PFSK-1 (cell line): ENCODE results near the gene TRAF3IP3.

Source experiments
- FOXP2 ChIP-seq: optimal IDR thresholded peaks from 2 replicates; pipeline ENCODE3; 2011; ENCODE audit warnings: borderline replicate concordance, control low read depth, inconsistent platforms; ENCODE audit not compliant: insufficient read depth; ENCODE audit errors: extremely low read length, extremely low read depth
- POLR2AphosphoS5 ChIP-seq: IDR thresholded peaks from 2 replicates; pipeline ENCODE4 v1.6.1; 2012; ENCODE audit warnings: low read depth, mild to moderate bottlenecking, control low read depth, low read length, moderate library complexity
- SIN3A ChIP-seq: IDR thresholded peaks from 2 replicates; pipeline ENCODE4 v1.6.1; 2012; ENCODE audit warnings: mild to moderate bottlenecking, low read length, moderate library complexity, borderline replicate concordance; ENCODE audit not compliant: insufficient read depth
- TAF1 ChIP-seq: IDR thresholded peaks from 2 replicates; pipeline ENCODE4 v1.6.1; 2012; ENCODE audit warnings: low read length, control low read depth, borderline replicate concordance; ENCODE audit not compliant: insufficient read depth
- TF ChIP-seq, protein P1 (sequence below), 2 experiments: IDR thresholded peaks; 2 replicates each; pipeline versions ENCODE4 v1.6.1 to v1.8.0; 2011 to 2012; ENCODE audit warnings: low read depth in 2 of 2, low read length in 2 of 2, control low read depth in 1 of 2, inconsistent platforms in 1 of 2, mild to moderate bottlenecking in 1 of 2, moderate library complexity in 1 of 2; ENCODE audit not compliant: insufficient read depth in 1 of 2

The TRAF3IP3 gene

DNA sequence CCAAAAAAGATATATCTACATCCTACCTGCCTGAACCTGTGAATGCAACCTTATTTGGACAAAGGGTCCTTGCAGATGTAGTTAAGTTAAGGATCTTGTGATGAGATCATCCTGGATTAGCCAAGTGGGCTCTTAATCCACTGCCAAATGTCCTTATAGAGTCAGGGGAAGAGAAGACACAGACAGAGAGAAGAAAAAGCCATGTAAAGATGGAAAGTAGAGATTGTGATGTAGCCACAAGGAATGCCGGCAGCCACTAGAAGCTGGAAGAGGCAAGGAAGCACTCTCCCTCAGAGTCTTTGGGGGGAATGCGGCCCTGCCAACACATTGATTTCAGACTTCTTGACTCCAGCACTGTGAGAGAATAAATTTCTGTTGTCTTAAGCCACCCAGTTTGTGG, 35.0 kb upstream of the TRAF3IP3 start:
- TF ChIP-seq SIN3A = no peak

- no peak for TF ChIP-seq SIN3A
- no peak for TF ChIP-seq TAF1
- TF ChIP-seq, protein P1, sequence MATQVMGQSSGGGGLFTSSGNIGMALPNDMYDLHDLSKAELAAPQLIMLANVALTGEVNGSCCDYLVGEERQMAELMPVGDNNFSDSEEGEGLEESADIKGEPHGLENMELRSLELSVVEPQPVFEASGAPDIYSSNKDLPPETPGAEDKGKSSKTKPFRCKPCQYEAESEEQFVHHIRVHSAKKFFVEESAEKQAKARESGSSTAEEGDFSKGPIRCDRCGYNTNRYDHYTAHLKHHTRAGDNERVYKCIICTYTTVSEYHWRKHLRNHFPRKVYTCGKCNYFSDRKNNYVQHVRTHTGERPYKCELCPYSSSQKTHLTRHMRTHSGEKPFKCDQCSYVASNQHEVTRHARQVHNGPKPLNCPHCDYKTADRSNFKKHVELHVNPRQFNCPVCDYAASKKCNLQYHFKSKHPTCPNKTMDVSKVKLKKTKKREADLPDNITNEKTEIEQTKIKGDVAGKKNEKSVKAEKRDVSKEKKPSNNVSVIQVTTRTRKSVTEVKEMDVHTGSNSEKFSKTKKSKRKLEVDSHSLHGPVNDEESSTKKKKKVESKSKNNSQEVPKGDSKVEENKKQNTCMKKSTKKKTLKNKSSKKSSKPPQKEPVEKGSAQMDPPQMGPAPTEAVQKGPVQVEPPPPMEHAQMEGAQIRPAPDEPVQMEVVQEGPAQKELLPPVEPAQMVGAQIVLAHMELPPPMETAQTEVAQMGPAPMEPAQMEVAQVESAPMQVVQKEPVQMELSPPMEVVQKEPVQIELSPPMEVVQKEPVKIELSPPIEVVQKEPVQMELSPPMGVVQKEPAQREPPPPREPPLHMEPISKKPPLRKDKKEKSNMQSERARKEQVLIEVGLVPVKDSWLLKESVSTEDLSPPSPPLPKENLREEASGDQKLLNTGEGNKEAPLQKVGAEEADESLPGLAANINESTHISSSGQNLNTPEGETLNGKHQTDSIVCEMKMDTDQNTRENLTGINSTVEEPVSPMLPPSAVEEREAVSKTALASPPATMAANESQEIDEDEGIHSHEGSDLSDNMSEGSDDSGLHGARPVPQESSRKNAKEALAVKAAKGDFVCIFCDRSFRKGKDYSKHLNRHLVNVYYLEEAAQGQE (IDR thresholded peaks at IDR 0.05; ENCODE audit: insufficient read depth in 1 of 2, low read depth in 2 of 2, low read length in 2 of 2) = no peak
- TF ChIP-seq POLR2AphosphoS5 = no peak
- no peak for TF ChIP-seq FOXP2
Measured at GRCh38 chr1:209721323-209721722, 34.5 kb upstream of the TRAF3IP3 start.

GRCh38 chr1:209723265-209723664, 32.6 kb upstream of the TRAF3IP3 start:
- TF ChIP-seq TAF1 (no peak), SIN3A (no peak), POLR2AphosphoS5 (no peak)

- TF ChIP-seq, protein P1 (IDR thresholded peaks at IDR 0.05; ENCODE audit: insufficient read depth in 1 of 2, low read depth in 2 of 2, low read length in 2 of 2) = no peak
- TF ChIP-seq FOXP2 (no peak), POLR2AphosphoS5 (no peak), TAF1 (no peak), SIN3A (no peak)
Measured at GRCh38 chr1:209723756-209724693, 31.8 kb upstream of the TRAF3IP3 start.

DNA sequence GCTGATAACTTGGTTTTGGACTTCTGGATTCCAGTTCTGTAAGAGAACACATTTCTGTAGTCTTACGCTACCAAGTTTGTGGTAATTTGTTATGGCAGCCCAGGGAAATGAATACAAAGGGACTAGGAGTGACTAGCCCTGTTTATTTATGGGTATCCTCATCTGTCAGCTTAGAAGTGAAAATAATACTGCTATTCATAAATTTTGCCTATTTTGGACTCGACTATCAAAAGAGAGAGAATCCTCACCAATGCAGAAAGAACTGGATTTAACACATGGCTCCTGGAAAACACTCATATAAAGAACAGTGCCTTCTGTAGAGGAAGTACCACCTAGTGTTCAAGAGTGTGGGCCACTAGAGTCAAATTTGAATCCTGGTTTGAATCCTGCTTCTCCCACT, 28.6 kb upstream of the TRAF3IP3 start:
- TF ChIP-seq, protein P1 (IDR thresholded peaks at IDR 0.05; ENCODE audit: insufficient read depth in 1 of 2, low read depth in 2 of 2, low read length in 2 of 2) = no peak
- TF ChIP-seq FOXP2 (no peak), POLR2AphosphoS5 (no peak), TAF1 (no peak), SIN3A (no peak)

GRCh38 chr1:209727785-209728184, 28.1 kb upstream of the TRAF3IP3 start:
- TF ChIP-seq FOXP2 = no peak
- no peak for TF ChIP-seq POLR2AphosphoS5
- TF ChIP-seq, protein P1 (IDR thresholded peaks at IDR 0.05; ENCODE audit: insufficient read depth in 1 of 2, low read depth in 2 of 2, low read length in 2 of 2) = no peak
- no peak for TF ChIP-seq TAF1
